ENCODE data around the gene KREMEN2. TPM values are rescaled to one million over a fixed set of nuclear protein-coding genes. Genes with fewer than 3 reads are reported as not detected.

Gene KREMEN2
- total and polyA plus RNA-seq, 2 of the 4 experiments (the other 2 are of a cell fraction) = 0.03 TPM; not detected in 1

DNA sequence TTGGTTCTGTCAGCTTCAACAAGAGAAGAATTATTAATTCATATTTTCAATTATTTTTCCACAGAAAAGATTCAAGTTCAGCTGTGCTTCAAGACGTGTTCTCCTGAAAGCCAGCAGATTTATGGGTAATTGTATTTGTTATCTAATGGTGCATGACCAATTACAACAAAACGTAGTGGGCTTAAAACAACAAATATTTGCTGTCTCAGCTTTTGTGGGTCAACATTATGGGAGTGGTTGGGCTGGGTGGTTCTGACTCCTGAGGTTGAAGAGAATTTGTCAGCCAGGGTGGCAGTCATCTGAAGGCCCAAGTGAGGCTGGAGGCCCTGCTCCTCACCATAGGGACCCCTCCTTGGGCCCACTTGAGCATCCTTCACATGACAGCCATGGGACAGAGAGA is 24.1 kb upstream of the KREMEN2 start:
- Histone ChIP-seq H4K8ac (ENCODE audit: low read depth in 2 of 2, low read length in 2 of 2) (no peak overlapping the region), H2BK5ac (ENCODE audit: low read depth, low read length, poor library complexity, severe bottlenecking) (no peak overlapping the region), H2AK9ac (replicated peaks; ENCODE audit: low read depth, low read length, poor library complexity) (no peak overlapping the region), H4K5ac (ENCODE audit: low read depth, low read length) (no peak overlapping the region), H2BK15ac (ENCODE audit: low read depth, low read length) (no peak overlapping the region), H3K23ac (ENCODE audit: low read depth, low read length) (no peak overlapping the region), H4K91ac (ENCODE audit: insufficient read depth, low read depth, low read length) (no peak overlapping the region), H3K9me1 (ENCODE audit: insufficient read depth, low read length) (no peaks in the 10 kb centered on the region), H3K4me2 (ENCODE audit: low read depth, low read length) (no peak overlapping the region), H3K27ac (ENCODE audit: insufficient read depth, low read length) (no peak overlapping the region), H2BK20ac (ENCODE audit: low read depth, low read length) (no peak overlapping the region), H3K4ac (ENCODE audit: low read depth, low read length) (no peak overlapping the region), H3K27me3 (ENCODE audit: control insufficient read depth, insufficient read depth, low read length) (no peaks in the 10 kb centered on the region), H2AK5ac (ENCODE audit: low read depth, low read length) (no peak overlapping the region), H3K56ac (ENCODE audit: extremely low read depth, insufficient read depth, low read length) (no peak overlapping the region), H3K9me3 (ENCODE audit: control insufficient read depth, insufficient read depth, low read length) (no peaks in the 10 kb centered on the region), H3K14ac (replicated peaks; ENCODE audit: low read depth, low read length) (no peak overlapping the region), H3K79me1 (ENCODE audit: low read depth in 1 of 2, low read length in 2 of 2) (no peaks in the 10 kb centered on the region), H3K36me3 (ENCODE audit: control insufficient read depth, insufficient read depth, low read length) (peaks cover 68% of the 10 kb centered on the region), H3K18ac (ENCODE audit: low read depth, low read length) (no peak overlapping the region), H4K20me1 (ENCODE audit: insufficient read depth, low read length) (no peaks in the 10 kb centered on the region), H3K4me1 (ENCODE audit: control insufficient read depth, insufficient read depth, low read length) (no peaks in the 10 kb centered on the region), H3K4me3 (ENCODE audit: insufficient read depth, low read depth, low read length) (no peak overlapping the region), H3K9ac (ENCODE audit: low read depth, low read length) (no peak overlapping the region), H2AFZ (replicated peaks; ENCODE audit: low read length, poor library complexity) (no peak overlapping the region), H2BK120ac (ENCODE audit: low read depth, low read length) (no peak overlapping the region)
- TF ChIP-seq MAFK (IDR thresholded peaks at IDR 0.05; ENCODE audit: low read depth, low read length) (peak; percentile 58; the same call in 1 of the 2 replicates), NFE2L2 (IDR thresholded peaks at IDR 0.05; ENCODE audit: low read depth, low read length) (no peak)
- no CpG with 5 or more reads among the region's 2 CpGs for WGBS, 2 experiments (ENCODE audit: extremely low coverage in 2 of 2, insufficient read length in 1 of 2)
- DNase-seq (no peak), ATAC-seq (ENCODE audit: low read depth) (no peak)
- CTCF ChIA-PET = interaction anchor here (1.0 to 1.1 kb wide), 2 partner anchors 8 to 13 kb away, joined by 3 read pairs; no protein-coding TSS in a partner anchor
- in situ Hi-C loops (cut with MboI; ENCODE audit: low sequenced_read_pairs) (no loop called here), intact Hi-C loops (cut with micrococcal nuclease) (no loop called here), dilution Hi-C loops (cut with HindIII; ENCODE audit: low sequenced_read_pairs, unreplicated experiment) (no loop called here)
- no TSS peak for BruUV-seq (replicated peaks)
- POLR2A ChIA-PET (ENCODE audit: unreplicated experiment) = no interaction called here
